ENCODE data around the gene PIGQ. TPM values are rescaled to one million over a fixed set of nuclear protein-coding genes. Genes with fewer than 3 reads are reported as not detected.

Gene PIGQ
- polyA plus RNA-seq, 1 of the 3 experiments (the other 2 are of a cell fraction), result 38.7 TPM

DNA sequence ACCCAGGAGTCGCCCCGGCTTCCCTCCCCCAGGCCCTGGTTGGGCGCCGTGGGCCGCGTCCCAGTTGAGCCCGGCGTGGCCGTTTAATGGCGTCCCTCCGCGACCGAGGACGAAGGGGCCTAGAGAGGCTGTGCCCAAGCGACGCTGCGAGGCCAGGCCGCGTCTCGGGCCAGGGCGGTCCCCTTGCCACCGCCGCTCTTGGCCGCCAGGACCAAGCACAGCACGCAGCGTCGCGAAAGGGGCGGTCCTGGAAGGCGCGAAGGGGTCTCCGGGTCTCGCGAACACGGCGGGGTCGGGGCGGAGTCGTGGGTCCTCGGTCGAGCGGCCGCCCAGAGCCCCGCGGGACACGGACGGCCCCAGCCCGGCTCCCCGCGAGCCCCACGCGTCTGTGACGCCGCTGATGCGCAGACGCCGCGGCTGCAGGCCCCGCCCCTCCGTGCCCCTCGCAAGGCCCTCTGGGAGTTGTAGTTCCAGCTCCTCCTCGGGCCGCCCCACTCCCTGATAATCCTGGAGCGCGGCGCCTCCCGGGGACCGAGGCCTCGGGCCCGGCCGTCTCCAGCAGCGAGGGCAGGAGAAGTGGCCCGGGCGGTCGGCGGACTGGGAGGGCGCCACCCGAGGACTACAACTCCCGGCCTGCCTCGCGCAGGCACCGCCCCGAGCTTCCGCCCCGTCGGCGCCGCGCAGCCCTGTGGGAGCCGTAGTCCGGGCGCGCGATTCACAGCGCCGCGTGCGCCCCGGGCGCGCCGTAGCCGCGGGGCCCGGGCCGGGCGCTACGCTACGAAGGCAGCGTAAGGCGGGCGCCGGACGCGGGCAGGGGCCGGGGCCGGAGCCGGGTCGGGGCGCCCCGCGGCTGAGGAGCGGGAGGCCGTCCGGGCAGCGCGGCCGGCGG lies 42.5 kb upstream of the PIGQ start, which contains the start of gene CAPN15 (continued):
- no peak for TF ChIP-seq RAD21 (IDR thresholded peaks at IDR 0.05; ENCODE audit: low read length)

DNA sequence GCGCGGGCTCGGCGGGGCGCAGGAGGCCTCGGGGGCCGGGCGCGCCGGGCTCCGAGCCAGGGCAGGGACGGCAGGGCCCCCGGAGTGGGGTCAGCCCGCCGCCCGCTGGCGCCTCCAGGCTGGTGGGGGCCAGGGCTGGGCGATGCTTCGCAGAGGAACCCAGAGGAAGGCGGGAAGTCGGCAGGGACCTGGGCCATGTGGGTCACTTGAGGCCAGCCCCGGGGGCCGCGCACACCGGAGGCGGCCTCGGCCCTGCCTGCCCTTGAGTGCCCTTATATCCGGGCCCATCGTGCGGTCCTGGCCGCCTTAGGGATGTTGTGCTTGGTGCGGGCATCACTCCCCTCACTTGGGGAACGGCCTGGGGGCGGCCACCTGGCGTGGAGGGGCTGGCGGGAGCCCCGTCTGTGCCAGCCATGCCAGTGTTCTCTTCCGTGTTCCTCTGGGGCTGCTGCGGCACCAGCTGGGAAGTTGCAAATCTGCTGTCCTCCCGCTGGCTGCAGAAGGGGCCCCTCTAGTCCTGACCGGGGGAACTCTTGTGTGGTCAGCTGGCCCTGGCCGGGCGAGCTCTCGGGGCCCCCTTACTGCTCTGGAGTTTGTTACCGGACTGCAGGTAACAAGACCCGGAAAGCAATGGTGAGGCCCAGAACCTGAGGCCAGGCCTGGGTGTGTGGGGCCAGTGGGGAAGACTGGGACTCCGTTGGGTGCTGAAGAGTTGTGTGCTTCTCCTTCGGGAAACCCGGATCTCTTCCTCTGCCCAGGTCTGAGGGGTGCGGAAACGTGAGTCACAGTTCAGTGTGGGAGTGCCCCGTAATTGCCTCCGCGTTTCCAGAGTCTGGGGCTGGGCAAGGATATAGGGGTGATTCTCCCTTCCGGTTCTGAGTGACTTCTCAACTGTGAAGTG lies 41.4 kb upstream of the PIGQ start:
- ChIA-PET POLR2A (interaction anchor here (1.2 kb wide), 1 partner anchor 37 kb away, joined by 5 read pairs; no protein-coding TSS in a partner anchor), CTCF (interaction anchor here (0.8 to 1.1 kb wide), 3 partner anchors 12 to 120 kb away, joined by 3 to 4 read pairs (median 3); no protein-coding TSS in a partner anchor)
- H3K9me2 ChIP-seq, result no peaks in the 10 kb centered on the region
- H3K27me3 ChIP-seq (ENCODE audit: insufficient read depth), result no peaks in the 10 kb centered on the region
- H3K4me3 ChIP-seq (ENCODE audit: low read depth in 2 of 2, low read length in 1 of 2), result peak overlapping the region; percentile 83 to 95
- H3K27ac ChIP-seq (ENCODE audit: low read depth in 2 of 2, low read length in 1 of 2), result peak overlapping the region; percentile 70 to 78
- H3K79me2 ChIP-seq (ENCODE audit: insufficient read depth), result peaks cover 72% of the 10 kb centered on the region
- peaks cover 11 to 25% of the 10 kb centered on the region in 2 experiments; a peak in 3 of 4 replicates for H3K4me1 ChIP-seq (ENCODE audit: control insufficient read depth in 1 of 2, insufficient read depth in 2 of 2, low read depth in 1 of 2, low read length in 1 of 2)
- H3K9ac ChIP-seq, result peak overlapping the region; percentile 87
- H4K20me1 ChIP-seq (ENCODE audit: insufficient read depth), result peaks cover 61% of the 10 kb centered on the region
- peak overlapping the region; percentile 100 for H3K4me2 ChIP-seq
- peak; percentile 76 for DNase-seq
- TF ChIP-seq FOSL2 (IDR thresholded peaks at IDR 0.05; ENCODE audit: borderline replicate concordance, low read depth) (peak; percentile 57; the same call in 1 of the 2 replicates), MXI1 (IDR thresholded peaks at IDR 0.05; ENCODE audit: low read depth, low read length) (peak; percentile 33; the same call in 1 of the 2 replicates), ELF1 (IDR thresholded peaks at IDR 0.05) (peak; percentile 35), EZH2phosphoT487 (IDR thresholded peaks at IDR 0.05; ENCODE audit: borderline replicate concordance, low read depth) (no peak), YY1 (IDR thresholded peaks at IDR 0.05; ENCODE audit: low read depth) (0 out of 2 replicates have a peak, but pooled peaks have one; percentile 14), MEF2A (IDR thresholded peaks at IDR 0.05; ENCODE audit: borderline replicate concordance, low read depth) (no peak)
- TF ChIP-seq, protein P1, sequence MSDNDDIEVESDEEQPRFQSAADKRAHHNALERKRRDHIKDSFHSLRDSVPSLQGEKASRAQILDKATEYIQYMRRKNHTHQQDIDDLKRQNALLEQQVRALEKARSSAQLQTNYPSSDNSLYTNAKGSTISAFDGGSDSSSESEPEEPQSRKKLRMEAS (IDR thresholded peaks at IDR 0.05; ENCODE audit: low read depth), result peak; percentile 49; the same call in 1 of the 2 replicates
- 2% methylated on average over 19 of the region's 55 CpGs for WGBS (ENCODE audit: low lambda C conversion rate)
- H2AFZ ChIP-seq (ENCODE audit: low read depth), result no peak overlapping the region
- H3F3A ChIP-seq (replicated peaks; ENCODE audit: insufficient read depth), result peaks cover 26% of the 10 kb centered on the region
- peaks cover 0 to 7% of the 10 kb centered on the region in 2 experiments for H3K36me3 ChIP-seq (replicated peaks in 1 of 2; ENCODE audit: control insufficient read depth in 1 of 2, insufficient read depth in 2 of 2, low read length in 1 of 2)
- H3K9me3 ChIP-seq, result no peaks in the 10 kb centered on the region

DNA sequence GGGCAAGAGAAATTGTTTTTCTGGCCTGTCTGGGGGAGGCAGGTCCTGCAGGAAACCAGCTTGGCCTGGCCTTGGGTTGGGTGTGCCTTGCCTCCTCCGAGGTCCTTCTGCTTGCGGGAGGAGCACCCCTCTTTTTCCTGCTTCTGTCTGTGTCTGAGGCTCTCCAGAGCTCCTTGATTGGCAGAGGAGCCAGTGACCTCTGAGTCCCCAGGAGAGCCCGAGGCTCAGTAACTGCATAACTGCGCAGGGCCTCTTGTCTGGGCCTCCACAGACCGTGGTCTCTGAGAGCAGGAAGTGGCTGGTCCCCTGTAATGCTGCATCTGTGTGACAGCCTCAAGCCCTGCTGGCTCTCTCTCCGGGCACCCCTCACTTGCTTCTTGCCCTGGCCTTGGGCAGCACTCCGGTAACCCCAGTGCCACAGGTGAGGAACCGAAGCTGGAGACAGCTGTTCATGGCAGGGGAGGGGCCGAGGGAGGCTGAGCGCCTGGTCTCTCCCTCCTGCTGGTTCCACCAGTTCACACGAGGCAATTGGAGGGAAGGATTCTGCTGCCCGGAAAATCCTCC lies 40.7 kb upstream of the PIGQ start:
- H3K36me3 ChIP-seq (replicated peaks in 1 of 2; ENCODE audit: control insufficient read depth in 1 of 2, insufficient read depth in 2 of 2, low read length in 1 of 2), result peaks cover 0 to 7% of the 10 kb centered on the region in 2 experiments
- H2AFZ ChIP-seq (ENCODE audit: low read depth), result no peak overlapping the region
- H3K4me2 ChIP-seq, result peak overlapping the region; percentile 100
- H3F3A ChIP-seq (replicated peaks; ENCODE audit: insufficient read depth), result peaks cover 26% of the 10 kb centered on the region
- no peaks in the 10 kb centered on the region for H3K9me3 ChIP-seq
- H3K27me3 ChIP-seq (ENCODE audit: insufficient read depth), result no peaks in the 10 kb centered on the region
- no peak for DNase-seq
- H3K9ac ChIP-seq, result peak overlapping the region; percentile 87
- H4K20me1 ChIP-seq (ENCODE audit: insufficient read depth), result peaks cover 68% of the 10 kb centered on the region
- CTCF ChIA-PET, result interaction anchor here (1.1 kb wide), 2 partner anchors 11 to 119 kb away, joined by 3 to 4 read pairs; no protein-coding TSS in a partner anchor
- H3K79me2 ChIP-seq (ENCODE audit: insufficient read depth), result peaks cover 80% of the 10 kb centered on the region
- H3K9me2 ChIP-seq, result no peaks in the 10 kb centered on the region
- peak overlapping the region; percentile 83 to 95 for H3K4me3 ChIP-seq (ENCODE audit: low read depth in 2 of 2, low read length in 1 of 2)
- POLR2A ChIA-PET, result no interaction called here
- peak overlapping the region; percentile 70 to 78; a peak in 3 of 4 replicates for H3K27ac ChIP-seq (ENCODE audit: low read depth in 2 of 2, low read length in 1 of 2)
- 68% methylated on average over 5 of the region's 12 CpGs for WGBS (ENCODE audit: low lambda C conversion rate)
- H3K4me1 ChIP-seq (ENCODE audit: control insufficient read depth in 1 of 2, insufficient read depth in 2 of 2, low read depth in 1 of 2, low read length in 1 of 2), result peaks cover 11 to 25% of the 10 kb centered on the region in 2 experiments; a peak in 3 of 4 replicates
- TF ChIP-seq, protein P2, sequence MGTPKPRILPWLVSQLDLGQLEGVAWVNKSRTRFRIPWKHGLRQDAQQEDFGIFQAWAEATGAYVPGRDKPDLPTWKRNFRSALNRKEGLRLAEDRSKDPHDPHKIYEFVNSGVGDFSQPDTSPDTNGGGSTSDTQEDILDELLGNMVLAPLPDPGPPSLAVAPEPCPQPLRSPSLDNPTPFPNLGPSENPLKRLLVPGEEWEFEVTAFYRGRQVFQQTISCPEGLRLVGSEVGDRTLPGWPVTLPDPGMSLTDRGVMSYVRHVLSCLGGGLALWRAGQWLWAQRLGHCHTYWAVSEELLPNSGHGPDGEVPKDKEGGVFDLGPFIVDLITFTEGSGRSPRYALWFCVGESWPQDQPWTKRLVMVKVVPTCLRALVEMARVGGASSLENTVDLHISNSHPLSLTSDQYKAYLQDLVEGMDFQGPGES (IDR thresholded peaks at IDR 0.05; ENCODE audit: low read depth, low read length), result no peak
- TF ChIP-seq POLR2AphosphoS5 (IDR thresholded peaks at IDR 0.05; ENCODE audit: low read depth, low read length), result no peak
- no peak for TF ChIP-seq JUND (IDR thresholded peaks at IDR 0.05)
- no peak for TF ChIP-seq RAD21 (IDR thresholded peaks at IDR 0.05; ENCODE audit: low read length)
- TF ChIP-seq, protein P1 (IDR thresholded peaks at IDR 0.05; ENCODE audit: low read depth), result no peak
- no peak for TF ChIP-seq GATA2 (CRISPR knock-in tag; IDR thresholded peaks at IDR 0.05)
- no peak for TF ChIP-seq NRF1 (IDR thresholded peaks at IDR 0.05; ENCODE audit: low read depth, low read length)
- TF ChIP-seq SMC3 (IDR thresholded peaks at IDR 0.05; ENCODE audit: low read depth, low read length), result no peak
- TF ChIP-seq, protein P3, sequence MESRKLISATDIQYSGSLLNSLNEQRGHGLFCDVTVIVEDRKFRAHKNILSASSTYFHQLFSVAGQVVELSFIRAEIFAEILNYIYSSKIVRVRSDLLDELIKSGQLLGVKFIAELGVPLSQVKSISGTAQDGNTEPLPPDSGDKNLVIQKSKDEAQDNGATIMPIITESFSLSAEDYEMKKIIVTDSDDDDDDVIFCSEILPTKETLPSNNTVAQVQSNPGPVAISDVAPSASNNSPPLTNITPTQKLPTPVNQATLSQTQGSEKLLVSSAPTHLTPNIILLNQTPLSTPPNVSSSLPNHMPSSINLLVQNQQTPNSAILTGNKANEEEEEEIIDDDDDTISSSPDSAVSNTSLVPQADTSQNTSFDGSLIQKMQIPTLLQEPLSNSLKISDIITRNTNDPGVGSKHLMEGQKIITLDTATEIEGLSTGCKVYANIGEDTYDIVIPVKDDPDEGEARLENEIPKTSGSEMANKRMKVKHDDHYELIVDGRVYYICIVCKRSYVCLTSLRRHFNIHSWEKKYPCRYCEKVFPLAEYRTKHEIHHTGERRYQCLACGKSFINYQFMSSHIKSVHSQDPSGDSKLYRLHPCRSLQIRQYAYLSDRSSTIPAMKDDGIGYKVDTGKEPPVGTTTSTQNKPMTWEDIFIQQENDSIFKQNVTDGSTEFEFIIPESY (IDR thresholded peaks at IDR 0.05; ENCODE audit: borderline replicate concordance, low read depth), result no peak
- no peak for TF ChIP-seq GABPA (IDR thresholded peaks at IDR 0.05; ENCODE audit: low read depth)
- no peak for TF ChIP-seq FOXM1 (IDR thresholded peaks at IDR 0.05; ENCODE audit: low read depth)
- no peak for TF ChIP-seq MEF2A (IDR thresholded peaks at IDR 0.05; ENCODE audit: borderline replicate concordance, low read depth)
